Uterus (tissue), 4 donors: ENCODE results near the gene TWNK. TPM values are rescaled to one million over a fixed set of nuclear protein-coding genes. Genes with fewer than 3 reads are reported as not detected.
"Not testable (repeated sequence)": the region's sequence is repeated elsewhere in the genome, so short reads cannot be mapped to it uniquely, and the experiment has no call there.

Experiments
- DNase-seq, 2 donors: peaks; one replicate each; pipeline ENCODE4 v3.0.0-alpha.2; 2019 to 2020
- H3K27ac ChIP-seq, 2 donors: fragments of 200-600 bp; sonication (generic); 1 replicate in 1 of 2; 2 replicates in 1 of 2; pipeline ENCODE4 v1.5.1; 2016 to 2018
- H3K27me3 ChIP-seq, 2 donors: fragments of 200-600 bp; sonication (generic); one replicate each; pipeline ENCODE4 v1.5.1; 2018 to 2019; ENCODE audit warnings: control low read depth in 1 of 2
- H3K36me3 ChIP-seq, 2 donors: fragments of 200-600 bp; sonication (generic); one replicate each; pipeline ENCODE4 v1.5.1; 2019; ENCODE audit warnings: control low read depth in 1 of 2
- H3K4me1 ChIP-seq, 2 donors: fragments of 200-600 bp; sonication (generic); one replicate each; pipeline ENCODE4 v1.5.1; 2018 to 2019; ENCODE audit warnings: control low read depth in 1 of 2
- H3K4me3 ChIP-seq, 2 donors: fragments of 200-600 bp; sonication (generic); 1 replicate in 1 of 2; 2 replicates in 1 of 2; pipeline ENCODE4 v1.5.1; 2018 to 2019; ENCODE audit warnings: mild to moderate bottlenecking in 1 of 2
- H3K9me3 ChIP-seq, 2 donors: fragments of 200-600 bp; sonication (generic); one replicate each; pipeline ENCODE4 v1.5.1; 2019; ENCODE audit warnings: control low read depth in 1 of 2
- CTCF ChIP-seq, 4 experiments: fragments of 200-600 bp in 2 of 4; fragments of 450-650 bp in 2 of 4; sonication (generic) in 2 of 4; IDR thresholded peaks; one replicate each; pipeline ENCODE4 v1.5.1; 2016 to 2019; ENCODE audit warnings: antibody characterized with exemption in 4 of 4, mild to moderate bottlenecking in 2 of 4, moderate library complexity in 1 of 4
- POLR2A ChIP-seq, 2 donors: fragments of 450-650 bp; IDR thresholded peaks; one replicate each; pipeline ENCODE4 v1.6.1; 2016; ENCODE audit warnings: antibody characterized with exemption in 2 of 2, mild to moderate bottlenecking in 1 of 2, moderate library complexity in 1 of 2
- intact Hi-C: fragments of 100-400 bp; cut with DNase I; formaldehyde crosslinking; loops from one replicate; pipeline ENCODE4 v1.15.1; 2023; ENCODE audit warnings: low total_unique reads
- total RNA-seq, 4 donors: library from RNA; depleted of rRNA in 3 of 4; stranded (reverse); fragments of >200 nt in 3 of 4; gene quantifications; one replicate each; pipeline versions ENCODE4 v1.1.0 to v1.2.4, GENCODE V29; 2014 to 2023
- donor health status: DM: yes; HTN: yes; CAD: no.

The TWNK gene
- total RNA-seq, 4 donors from 2014 or later: 0.51 to 11.8 (median 6.2) TPM

- intact Hi-C loops: no loop called here
- DNase-seq: peak; percentile 96
- TF ChIP-seq CTCF (IDR thresholded peaks at IDR 0.05): peak in 1 of 4 experiments; percentile 23
- TF ChIP-seq POLR2A (IDR thresholded peaks at IDR 0.05): peak; percentile 68 to 82
Measured at GRCh38 chr10:101031128-101031795, 43.9 kb downstream of the TWNK start, which contains the start of the genes PDZD7 and SFXN3. PDZD7 (minus strand) TSS chr10:101031129; CDS start chr10:101030219, 910 bp downstream. SFXN3 (plus strand) TSS chr10:101031234; CDS start chr10:101034695, 3,461 bp downstream.

GRCh38 chr10:101031796-101032636, 44.7 kb downstream of the TWNK start:
- intact Hi-C loops: no loop called here
- no peaks in the 10 kb centered on the region for H3K36me3 ChIP-seq
- peaks cover 0 to 10% of the 10 kb centered on the region in 2 donors for H3K4me1 ChIP-seq
- peak overlapping the region; percentile 61 to 73 for H3K4me3 ChIP-seq
- TF ChIP-seq POLR2A (IDR thresholded peaks at IDR 0.05) (peak; percentile 72 to 84), CTCF (IDR thresholded peaks at IDR 0.05) (no peak)
- H3K27ac ChIP-seq: peak overlapping the region; percentile 94 to 98
- H3K9me3 ChIP-seq: no peaks in the 10 kb centered on the region
- no peaks in the 10 kb centered on the region for H3K27me3 ChIP-seq
- DNase-seq: peak; percentile 69 to 78

More at GRCh38 chr10:101031128-101031795, 43.9 kb downstream of the TWNK start, which contains the start of the genes PDZD7 and SFXN3:
- no peaks in the 10 kb centered on the region for H3K9me3 ChIP-seq
- H3K27ac ChIP-seq: peak within 1 kb of the TSS; percentile 94 to 98
- peak within 1 kb of the TSS; percentile 61 to 73 for H3K4me3 ChIP-seq
- H3K4me1 ChIP-seq: peaks cover 0 to 10% of the 10 kb centered on the region in 2 donors
- H3K27me3 ChIP-seq: no peaks in the 10 kb centered on the region
- H3K36me3 ChIP-seq: no peaks in the 10 kb centered on the region

- Histone ChIP-seq H3K4me1 (peaks cover 0 to 10% of the 10 kb centered on the region in 2 donors), H3K4me3 (peak overlapping the region; percentile 61 to 73), H3K27me3 (no peaks in the 10 kb centered on the region), H3K36me3 (no peaks in the 10 kb centered on the region), H3K9me3 (no peaks in the 10 kb centered on the region), H3K27ac (peak overlapping the region; percentile 94 to 98)
- TF ChIP-seq CTCF (IDR thresholded peaks at IDR 0.05) (no peak), POLR2A (IDR thresholded peaks at IDR 0.05) (no peak)
- peak; percentile 60 to 72 for DNase-seq
- intact Hi-C loops: no loop called here
Measured at GRCh38 chr10:101032637-101033224, 45.4 kb downstream of the TWNK start.

GRCh38 chr10:101033276-101033675, 45.9 kb downstream of the TWNK start:
- Histone ChIP-seq H3K36me3 (no peaks in the 10 kb centered on the region), H3K4me1 (peaks cover 0 to 10% of the 10 kb centered on the region in 2 donors), H3K27me3 (no peaks in the 10 kb centered on the region), H3K4me3 (no peak overlapping the region), H3K9me3 (no peaks in the 10 kb centered on the region), H3K27ac (peak overlapping the region; percentile 94 to 98)
- intact Hi-C loops: no loop called here
- DNase-seq: no peak
- TF ChIP-seq CTCF (IDR thresholded peaks at IDR 0.05) (no peak), POLR2A (IDR thresholded peaks at IDR 0.05) (no peak)

GRCh38 chr10:101034404-101034803, 47.1 kb downstream of the TWNK start:
- H3K4me1 ChIP-seq: peaks cover 0 to 10% of the 10 kb centered on the region in 2 donors
- H3K27me3 ChIP-seq, H3K36me3 ChIP-seq, DNase-seq, H3K9me3 ChIP-seq, intact Hi-C loops, H3K4me3 ChIP-seq, H3K27ac ChIP-seq: not testable (repeated sequence)
